Keratinocyte (primary cell): Measurements from ENCODE around the gene MGAT5. TPM values are rescaled to one million over a fixed set of nuclear protein-coding genes. Genes with fewer than 3 reads are reported as not detected.

Source experiments
- DNase-seq: peaks from one replicate; pipeline ENCODE4 v3.0.0-alpha.2; 2011; ENCODE audit warnings: low read depth, missing footprints, low spot score
- FAIRE-seq: peaks from 2 replicates; lab custom pipeline; 2011; peaks lifted over from hg19 to GRCh38; lab: Jason Lieb, UNC
- H2AFZ ChIP-seq: 2 replicates; pipeline ENCODE4 v1.6.0; 2012; ENCODE audit warnings: low read length, control low read depth, inconsistent platforms; ENCODE audit not compliant: control insufficient read depth
- H3K27ac ChIP-seq: 2 replicates; pipeline ENCODE4 v1.5.1; 2011; ENCODE audit warnings: low read length; ENCODE audit not compliant: control insufficient read depth, insufficient read depth
- H3K27me3 ChIP-seq: 3 replicates; pipeline ENCODE4 v1.6.0; 2011; ENCODE audit warnings: low read length; ENCODE audit not compliant: control insufficient read depth, insufficient read depth; ENCODE audit errors: extremely low read depth
- H3K36me3 ChIP-seq, 2 experiments: 2 replicates in 1 of 2; 3 replicates in 1 of 2; pipeline ENCODE4 v1.5.1; 2011; ENCODE audit warnings: low read length in 2 of 2, mild to moderate bottlenecking in 1 of 2; ENCODE audit not compliant: control insufficient read depth in 2 of 2, insufficient read depth in 2 of 2; ENCODE audit errors: extremely low read depth in 1 of 2
- H3K4me1 ChIP-seq: 3 replicates; pipeline ENCODE4 v1.5.1; 2011; ENCODE audit warnings: low read length; ENCODE audit not compliant: control insufficient read depth, insufficient read depth; ENCODE audit errors: extremely low read depth
- H3K4me2 ChIP-seq: 3 replicates; pipeline ENCODE4 v1.6.0; 2011; ENCODE audit warnings: low read depth, low read length; ENCODE audit not compliant: control insufficient read depth, insufficient read depth; ENCODE audit errors: extremely low read depth
- H3K4me3 ChIP-seq, 3 experiments: fragments of 200-600 bp in 1 of 3; sonication (generic) in 1 of 3; 2 replicates in 2 of 3; 3 replicates in 1 of 3; pipeline ENCODE4 v1.5.1; 2011 to 2016; ENCODE audit warnings: low read length in 3 of 3, mild to moderate bottlenecking in 3 of 3, control low read depth in 2 of 3, inconsistent platforms in 1 of 3, low read depth in 1 of 3, mixed read lengths in 1 of 3, mixed run types in 1 of 3, moderate library complexity in 1 of 3; ENCODE audit not compliant: control insufficient read depth in 2 of 3, insufficient read depth in 2 of 3; ENCODE audit errors: extremely low read depth in 1 of 3
- H3K79me2 ChIP-seq: 2 replicates; pipeline ENCODE4 v1.6.0; 2012; ENCODE audit warnings: low read length; ENCODE audit not compliant: control insufficient read depth, insufficient read depth
- H3K9ac ChIP-seq: 3 replicates; pipeline ENCODE4 v1.6.0; 2011; ENCODE audit warnings: low read length; ENCODE audit not compliant: control insufficient read depth, insufficient read depth; ENCODE audit errors: extremely low read depth
- H3K9me1 ChIP-seq: 3 replicates; pipeline ENCODE4 v1.6.0; 2011; ENCODE audit warnings: low read length; ENCODE audit not compliant: control insufficient read depth, insufficient read depth; ENCODE audit errors: extremely low read depth
- H3K9me3 ChIP-seq: 2 replicates; pipeline ENCODE4 v1.5.1; 2012; ENCODE audit warnings: low read depth, low read length; ENCODE audit not compliant: control insufficient read depth
- H4K20me1 ChIP-seq: 3 replicates; pipeline ENCODE4 v1.6.0; 2011; ENCODE audit warnings: low read length; ENCODE audit not compliant: control insufficient read depth, insufficient read depth; ENCODE audit errors: extremely low read depth
- CTCF ChIP-seq, 3 experiments: IDR thresholded peaks in 1 of 3; conservative IDR thresholded peaks in 1 of 3; optimal IDR thresholded peaks in 1 of 3; 2 replicates in 2 of 3; 3 replicates in 1 of 3; pipeline versions ENCODE3 to v1.5.1; 2011; ENCODE audit warnings: low read length in 3 of 3, mild to moderate bottlenecking in 3 of 3, moderate library complexity in 2 of 3, control low read depth in 1 of 3, inconsistent platforms in 1 of 3; ENCODE audit not compliant: insufficient read depth in 2 of 3; ENCODE audit errors: extremely low read depth in 1 of 3
- EZH2 ChIP-seq: IDR thresholded peaks from one replicate; pipeline ENCODE4 v1.6.1; 2012; ENCODE audit warnings: inconsistent platforms, mild to moderate bottlenecking, low read length, moderate library complexity
- dilution Hi-C: fragments of 300-500 bp; cut with MboI; formaldehyde crosslinking; loops from one replicate; pipeline ENCODE4 v1.7.0; 2020; ENCODE audit warnings: low sequenced_read_pairs; ENCODE audit not compliant: extremely low pct_ligation_motif_present
- polyA plus RNA-seq, 5 experiments: library from polyadenylated mRNA; depleted of rRNA in 3 of 5; stranded (reverse) in 3 of 5; stranded (forward) in 1 of 5; unstranded in 1 of 5; fragments of >200 nt; gene quantifications; 1 replicate in 1 of 5; 2 replicates in 3 of 5; 3 replicates in 1 of 5; pipeline versions ENCODE4 v1.2.1 to v1.2.3, GENCODE V29; 2011 to 2012; ENCODE audit warnings: missing spikeins in 2 of 5, low read depth in 1 of 5, low replicate concordance in 1 of 5

MGAT5 gene
- polyA plus RNA-seq, 1 donor (not counting 4 experiments of a cell fraction or from before 2014, with no cell fraction given), result 23.0 TPM

GRCh38 chr2:134335601-134336000 lies 81.7 kb downstream of the MGAT5 start:
- Histone ChIP-seq H3K79me2 (no peaks in the 10 kb centered on the region), H2AFZ (no peak overlapping the region), H3K36me3 (no peaks in the 10 kb centered on the region), H3K9me1 (no peaks in the 10 kb centered on the region), H3K9ac (no peak overlapping the region), H3K9me3 (no peaks in the 10 kb centered on the region), H3K4me1 (no peaks in the 10 kb centered on the region), H4K20me1 (no peaks in the 10 kb centered on the region), H3K27ac (no peak overlapping the region), H3K4me2 (no peak overlapping the region), H3K27me3 (no peaks in the 10 kb centered on the region), H3K4me3 (no peak overlapping the region)
- no peak for TF ChIP-seq EZH2
- no peak for TF ChIP-seq CTCF (optimal IDR thresholded peaks at IDR 0.05 in 1 of 3, IDR thresholded peaks at IDR 0.05 in 1 of 3, conservative IDR thresholded peaks at IDR 0.05 in 1 of 3; ENCODE audit: extremely low read depth in 1 of 3, insufficient read depth in 2 of 3, low read length in 3 of 3)
- dilution Hi-C loops, result no loop called here
- FAIRE-seq (no peak), DNase-seq (no peak)

- Histone ChIP-seq H3K4me3 (no peak overlapping the region), H3K79me2 (no peaks in the 10 kb centered on the region), H2AFZ (no peak overlapping the region), H3K27ac (no peak overlapping the region), H3K36me3 (no peaks in the 10 kb centered on the region), H3K9me1 (no peaks in the 10 kb centered on the region), H3K9me3 (no peaks in the 10 kb centered on the region), H3K4me2 (no peak overlapping the region), H3K9ac (no peak overlapping the region), H4K20me1 (no peaks in the 10 kb centered on the region), H3K27me3 (no peaks in the 10 kb centered on the region), H3K4me1 (no peaks in the 10 kb centered on the region)
- DNase-seq (no peak), FAIRE-seq (no peak)
- dilution Hi-C loops, result no loop called here
- TF ChIP-seq CTCF (optimal IDR thresholded peaks at IDR 0.05 in 1 of 3, IDR thresholded peaks at IDR 0.05 in 1 of 3, conservative IDR thresholded peaks at IDR 0.05 in 1 of 3; ENCODE audit: extremely low read depth in 1 of 3, insufficient read depth in 2 of 3, low read length in 3 of 3) (no peak), EZH2 (no peak)
Measured at GRCh38 chr2:134336352-134336751, 82.5 kb downstream of the MGAT5 start.
